Stomach (tissue), 9 donors: ENCODE results near the gene MYL9. TPM values are rescaled to one million over a fixed set of nuclear protein-coding genes. Genes with fewer than 3 reads are reported as not detected.
"Not testable (repeated sequence)": the region's sequence is repeated elsewhere in the genome, so short reads cannot be mapped to it uniquely, and the experiment has no call there.

Experiments
- DNase-seq, 2 donors: peaks; one replicate each; pipeline versions ENCODE4 v3.0.0 to v3.0.0-alpha.2; 2013 to 2019
- H3K27ac ChIP-seq, 5 donors: fragments of 200-600 bp in 4 of 5; sonication (generic) in 4 of 5; one replicate each; pipeline ENCODE4 v1.5.1; 2013 to 2019; ENCODE audit warnings: mild to moderate bottlenecking in 1 of 5, moderate library complexity in 1 of 5
- H3K27me3 ChIP-seq, 3 donors: fragments of 200-600 bp; sonication (generic); one replicate each; pipeline ENCODE4 v1.5.1; 2017 to 2019; ENCODE audit warnings: mixed run types in 1 of 3
- H3K36me3 ChIP-seq, 4 donors: fragments of 200-600 bp; sonication (generic); 1 replicate in 3 of 4; 2 replicates in 1 of 4; pipeline ENCODE4 v1.5.1; 2016 to 2019
- H3K4me1 ChIP-seq, 4 donors: fragments of 200-600 bp; sonication (generic); one replicate each; pipeline ENCODE4 v1.5.1; 2016 to 2019
- H3K4me3 ChIP-seq, 4 donors: fragments of 200-600 bp; sonication (generic) in 3 of 4; one replicate each; pipeline ENCODE4 v1.5.1; 2016 to 2019; ENCODE audit warnings: mild to moderate bottlenecking in 1 of 4
- H3K9me3 ChIP-seq, 4 donors: fragments of 200-600 bp; sonication (generic); one replicate each; pipeline ENCODE4 v1.5.1; 2016 to 2019
- CTCF ChIP-seq, 7 experiments: fragments of 450-650 bp in 4 of 7; fragments of 200-600 bp in 3 of 7; sonication (generic) in 3 of 7; IDR thresholded peaks; one replicate each; pipeline ENCODE4 v1.5.1; 2016 to 2019; ENCODE audit warnings: antibody characterized with exemption in 7 of 7, control low read depth in 2 of 7, mild to moderate bottlenecking in 1 of 7
- EP300 ChIP-seq: sonication (generic); formaldehyde crosslinking; IDR thresholded peaks from one replicate; pipeline ENCODE4 v1.6.1; 2017; ENCODE audit warnings: antibody characterized with exemption
- POLR2A ChIP-seq, 4 donors: fragments of 450-650 bp; IDR thresholded peaks; one replicate each; pipeline ENCODE4 v1.6.1; 2016; ENCODE audit warnings: antibody characterized with exemption in 4 of 4, control low read depth in 2 of 4, mild to moderate bottlenecking in 1 of 4, moderate library complexity in 1 of 4
- POLR2AphosphoS5 ChIP-seq, 3 donors: sonication (generic); formaldehyde crosslinking; IDR thresholded peaks; one replicate each; pipeline ENCODE4 v1.6.1; 2016; ENCODE audit warnings: antibody characterized with exemption in 3 of 3
- WGBS, 5 donors: extraction: QIAGEN DNeasy Blood & Tissue Kit in 3 of 5; methylation state at CpG; one replicate each; pipeline versions ENCODE4 v1.1.5 to v1.1.7; 2013 to 2018; 5-methylcytosine and 5-hydroxymethylcytosine counted together
- intact Hi-C: fragments of 100-400 bp; cut with DNase I; formaldehyde crosslinking; loops from one replicate; pipeline ENCODE4 v1.15.1; 2023; ENCODE audit warnings: low total_unique reads
- polyA plus RNA-seq, 3 donors: library from polyadenylated mRNA; stranded (reverse); fragments of 200-250 nt; gene quantifications; one replicate each; pipeline ENCODE4 v1.2.3, GENCODE V29; 2013
- total RNA-seq, 5 donors: library from RNA; depleted of rRNA; stranded (reverse); fragments of >200 nt; gene quantifications; one replicate each; pipeline versions ENCODE4 v1.1.0 to v1.2.3, GENCODE V29; 2014 to 2016
- donor health status: healthy with polysubstance abuse.
- donor health status: Bipolar disorder and iron deficiency.
- donor health status: healthy.

The MYL9 gene
- total and polyA plus RNA-seq, 8 donors: 33.0 to 941 (median 223) TPM

- H3K27ac ChIP-seq: no peak overlapping the region
- H3K4me1 ChIP-seq: no peaks in the 10 kb centered on the region
- intact Hi-C loops: no loop called here
- peaks cover 0 to 11% (median 2%) of the 10 kb centered on the region in 4 donors for H3K9me3 ChIP-seq
- no peaks in the 10 kb centered on the region for H3K27me3 ChIP-seq
- no peaks in the 10 kb centered on the region for H3K36me3 ChIP-seq
- H3K4me3 ChIP-seq: no peak overlapping the region
- TF ChIP-seq CTCF (IDR thresholded peaks at IDR 0.05) (no peak), POLR2A (IDR thresholded peaks at IDR 0.05) (no peak), EP300 (no peak)
- 64 to 100% (median 92%) methylated on average over 1 of the region's 1 CpG for WGBS, 5 donors
- DNase-seq: no peak
Measured at GRCh38 chr20:36563374-36563773, 22.1 kb downstream of the MYL9 start.

- intact Hi-C loops, H3K27ac ChIP-seq, H3K36me3 ChIP-seq, H3K27me3 ChIP-seq, DNase-seq, H3K4me3 ChIP-seq, H3K4me1 ChIP-seq: not testable (repeated sequence)
- WGBS, 5 donors: 83 to 92% (median 90%) methylated on average over 11 to 13 of the region's 13 CpGs
- peaks cover 0 to 11% (median 2%) of the 10 kb centered on the region in 4 donors for H3K9me3 ChIP-seq
Measured at GRCh38 chr20:36564078-36564725, 22.9 kb downstream of the MYL9 start.

- DNase-seq, intact Hi-C loops: not testable (repeated sequence)
Measured at GRCh38 chr20:36564726-36565121, 23.4 kb downstream of the MYL9 start.

GRCh38 chr20:36565520-36565919, 24.2 kb downstream of the MYL9 start:
- Histone ChIP-seq H3K27ac (no peak overlapping the region), H3K4me3 (no peak overlapping the region), H3K9me3 (peaks cover 0 to 11% (median 2%) of the 10 kb centered on the region in 4 donors), H3K27me3 (no peaks in the 10 kb centered on the region), H3K4me1 (no peaks in the 10 kb centered on the region), H3K36me3 (no peaks in the 10 kb centered on the region)
- TF ChIP-seq EP300: no peak
- no peak for TF ChIP-seq POLR2A (IDR thresholded peaks at IDR 0.05)
- no peak for TF ChIP-seq CTCF (IDR thresholded peaks at IDR 0.05)
- no peak for TF ChIP-seq POLR2AphosphoS5 (IDR thresholded peaks at IDR 0.05)
- intact Hi-C loops: no loop called here
- no peak for DNase-seq
- 90 to 97% (median 93%) methylated on average over 3 of the region's 3 CpGs for WGBS, 5 donors

More at GRCh38 chr20:36564726-36565121, 23.4 kb downstream of the MYL9 start:
- H3K4me3 ChIP-seq, H3K4me1 ChIP-seq, H3K27ac ChIP-seq, H3K36me3 ChIP-seq, H3K27me3 ChIP-seq: not testable (repeated sequence)
- 73 to 94% (median 87%) methylated on average over 6 of the region's 6 CpGs for WGBS, 5 donors
- peaks cover 0 to 11% (median 2%) of the 10 kb centered on the region in 4 donors for H3K9me3 ChIP-seq

GRCh38 chr20:36569847-36570429, 28.6 kb downstream of the MYL9 start:
- DNase-seq: no peak
- intact Hi-C loops: no loop called here
- Histone ChIP-seq H3K4me1 (peaks cover 5 to 21% (median 15%) of the 10 kb centered on the region in 4 donors), H3K27me3 (no peaks in the 10 kb centered on the region), H3K9me3 (peaks cover 0 to 10% (median 2%) of the 10 kb centered on the region in 4 donors), H3K27ac (no peak overlapping the region), H3K36me3 (no peaks in the 10 kb centered on the region), H3K4me3 (no peak overlapping the region)
- WGBS, 5 donors: 63 to 83% (median 79%) methylated on average over 7 of the region's 7 CpGs
- no peak for TF ChIP-seq CTCF (IDR thresholded peaks at IDR 0.05)
- no peak for TF ChIP-seq POLR2A (IDR thresholded peaks at IDR 0.05)
- no peak for TF ChIP-seq EP300
- TF ChIP-seq POLR2AphosphoS5 (IDR thresholded peaks at IDR 0.05): no peak
